Ovary (tissue), 9 donors: ENCODE measurements around the gene SDHD. TPM values are rescaled to one million over a fixed set of nuclear protein-coding genes. Genes with fewer than 3 reads are reported as not detected.
"Not testable (repeated sequence)": the region's sequence is repeated elsewhere in the genome, so short reads cannot be mapped to it uniquely, and the experiment has no call there.

Source experiments
- DNase-seq, 5 donors: peaks; one replicate each; pipeline ENCODE4 v3.0.0-alpha.2; 2019 to 2020
- H3K27ac ChIP-seq, 2 donors: fragments of 200-600 bp; one replicate each; pipeline versions ENCODE4 v1.5.1 to v1.8.0; 2019 to 2022
- H3K27me3 ChIP-seq: fragments of 200-600 bp; one replicate; pipeline ENCODE4 v1.8.0; 2022
- H3K36me3 ChIP-seq: fragments of 200-600 bp; sonication (generic); one replicate; pipeline ENCODE4 v1.5.1; 2019
- H3K4me1 ChIP-seq: one replicate; pipeline ENCODE4 v1.8.1; 2013; ENCODE audit warnings: mild to moderate bottlenecking, moderate library complexity; ENCODE audit not compliant: insufficient read depth
- H3K4me3 ChIP-seq: fragments of 200-600 bp; sonication (generic); one replicate; pipeline ENCODE4 v1.5.1; 2017
- H3K9me3 ChIP-seq, 2 donors: fragments of 200-600 bp in 1 of 2; sonication (generic) in 1 of 2; one replicate each; pipeline versions ENCODE4 v1.5.1 to v1.8.1; 2013 to 2019; ENCODE audit warnings: mild to moderate bottlenecking in 1 of 2, moderate library complexity in 1 of 2
- EP300 ChIP-seq: sonication (generic); formaldehyde crosslinking; IDR thresholded peaks from one replicate; pipeline ENCODE4 v1.6.1; 2017; ENCODE audit warnings: antibody characterized with exemption
- POLR2A ChIP-seq: fragments of 450-650 bp; IDR thresholded peaks from one replicate; pipeline ENCODE4 v1.6.1; 2017; ENCODE audit warnings: antibody characterized with exemption, mild to moderate bottlenecking, moderate library complexity
- WGBS, 3 donors: extraction: QIAGEN DNeasy Blood & Tissue Kit in 1 of 3; methylation state at CpG; one replicate each; pipeline versions ENCODE4 v1.1.5 to v1.1.7; 2013 to 2017; 5-methylcytosine and 5-hydroxymethylcytosine counted together
- intact Hi-C, 4 donors: fragments of 100-400 bp; cut with DNase I; formaldehyde crosslinking; loops; one replicate each; pipeline versions ENCODE4 v1.11.0 to v1.15.1; 2022 to 2023
- polyA plus RNA-seq, 2 donors: library from polyadenylated mRNA; stranded (reverse); fragments of 200-250 nt in 1 of 2; fragments of 350-450 nt in 1 of 2; fragmentation: Illumina TruSeq in 1 of 2; extraction: RNeasy Lipid Tissue Mini Kit (QIAGEN cat#74804) in 1 of 2; gene quantifications; one replicate each; pipeline ENCODE4 v1.2.3, GENCODE V29; 2013 to 2014
- total RNA-seq, 7 donors: library from RNA; depleted of rRNA in 2 of 7; stranded (reverse); fragments of >200 nt in 2 of 7; fragmentation: NEBNext Ultra II Directional in 3 of 7; extraction: Animal tissue kit (Norgen Biotek cat#: 25700) in 3 of 7; gene quantifications; one replicate each; pipeline versions ENCODE4 v1.1.0 to v1.2.4, GENCODE V29; 2016 to 2023
- TF ChIP-seq, protein P1 (sequence below), 3 donors: fragments of 450-650 bp in 2 of 3; fragments of 200-600 bp in 1 of 3; IDR thresholded peaks; one replicate each; pipeline versions ENCODE4 v1.5.1 to v1.8.0; 2016 to 2022; ENCODE audit warnings: antibody characterized with exemption in 3 of 3, mild to moderate bottlenecking in 1 of 3
- donor health status: DM: no; HTN: no; CAD: no; lungs with moderate emphysema.
- donor health status: DM: no; HTN: no; CAD: no.
- donor health status: Bipolar disorder and iron deficiency.
- donor health status: DM: yes; HTN: yes; CAD: no.
- donor health status: DM: no; HTN: no; CAD: no.
- donor health status: DM: yes; HTN: yes; CAD: no.

SDHD gene
- total and polyA plus RNA-seq, 9 donors: 64.9 to 98.4 (median 84.4) TPM

DNA sequence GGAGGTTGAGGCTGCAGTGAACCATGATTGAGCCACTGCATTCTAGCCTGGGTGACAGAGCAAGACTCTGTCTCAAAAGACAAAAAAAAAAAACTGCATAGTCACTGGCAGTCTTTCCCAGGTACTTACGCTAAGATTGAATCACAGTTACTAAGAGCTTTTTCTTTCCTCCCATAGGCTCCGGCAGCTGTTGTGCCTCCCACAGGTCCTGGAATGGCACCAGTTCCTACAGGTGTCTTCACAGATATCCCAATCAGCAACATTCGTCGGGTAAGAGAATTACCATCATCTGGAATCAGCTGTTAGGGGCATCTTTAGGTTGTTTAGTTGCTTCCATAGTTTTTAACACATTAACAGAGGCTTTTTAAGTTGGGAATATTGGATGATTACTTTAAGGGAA, 41.7 kb upstream of the SDHD start:
- no peak overlapping the region for H3K4me3 ChIP-seq
- H3K27me3 ChIP-seq: no peaks in the 10 kb centered on the region
- intact Hi-C loops: no loop called here
- no peaks in the 10 kb centered on the region for H3K4me1 ChIP-seq
- H3K9me3 ChIP-seq: no peaks in the 10 kb centered on the region
- no peaks in the 10 kb centered on the region for H3K36me3 ChIP-seq
- TF ChIP-seq, protein P1, sequence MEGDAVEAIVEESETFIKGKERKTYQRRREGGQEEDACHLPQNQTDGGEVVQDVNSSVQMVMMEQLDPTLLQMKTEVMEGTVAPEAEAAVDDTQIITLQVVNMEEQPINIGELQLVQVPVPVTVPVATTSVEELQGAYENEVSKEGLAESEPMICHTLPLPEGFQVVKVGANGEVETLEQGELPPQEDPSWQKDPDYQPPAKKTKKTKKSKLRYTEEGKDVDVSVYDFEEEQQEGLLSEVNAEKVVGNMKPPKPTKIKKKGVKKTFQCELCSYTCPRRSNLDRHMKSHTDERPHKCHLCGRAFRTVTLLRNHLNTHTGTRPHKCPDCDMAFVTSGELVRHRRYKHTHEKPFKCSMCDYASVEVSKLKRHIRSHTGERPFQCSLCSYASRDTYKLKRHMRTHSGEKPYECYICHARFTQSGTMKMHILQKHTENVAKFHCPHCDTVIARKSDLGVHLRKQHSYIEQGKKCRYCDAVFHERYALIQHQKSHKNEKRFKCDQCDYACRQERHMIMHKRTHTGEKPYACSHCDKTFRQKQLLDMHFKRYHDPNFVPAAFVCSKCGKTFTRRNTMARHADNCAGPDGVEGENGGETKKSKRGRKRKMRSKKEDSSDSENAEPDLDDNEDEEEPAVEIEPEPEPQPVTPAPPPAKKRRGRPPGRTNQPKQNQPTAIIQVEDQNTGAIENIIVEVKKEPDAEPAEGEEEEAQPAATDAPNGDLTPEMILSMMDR (IDR thresholded peaks at IDR 0.05): no peak
- no peak for TF ChIP-seq POLR2A
- no peak for TF ChIP-seq EP300
- DNase-seq: no peak
- H3K27ac ChIP-seq: no peak overlapping the region
- 73 to 88% (median 74%) methylated on average over 4 of the region's 4 CpGs for WGBS, 3 donors

DNA sequence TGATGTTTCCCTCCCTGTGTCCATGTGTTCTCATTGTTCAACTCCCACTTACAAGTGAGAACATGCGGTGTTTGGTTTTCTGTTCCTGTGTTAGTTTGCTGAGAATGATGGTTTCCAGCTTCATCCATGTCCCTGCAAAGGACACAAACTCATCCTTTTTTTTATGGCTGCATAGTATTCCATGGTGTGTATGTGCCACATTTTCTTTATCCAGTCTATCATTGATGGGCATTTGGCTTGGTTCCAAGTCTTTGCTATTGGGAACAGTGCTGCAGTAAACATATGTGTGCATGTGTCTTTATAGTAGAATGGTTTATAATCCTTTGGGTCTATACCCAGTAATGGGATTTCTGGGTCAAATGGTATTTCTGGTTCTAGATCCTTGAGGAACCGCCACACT, 40.0 kb upstream of the SDHD start:
- WGBS, 3 donors: 96 to 100% (median 98%) methylated on average over 2 of the region's 2 CpGs
- DNase-seq, H3K27me3 ChIP-seq, H3K4me1 ChIP-seq, H3K27ac ChIP-seq, H3K9me3 ChIP-seq, H3K4me3 ChIP-seq, intact Hi-C loops, H3K36me3 ChIP-seq: not testable (repeated sequence)

- H3K27me3 ChIP-seq, H3K27ac ChIP-seq, DNase-seq, H3K36me3 ChIP-seq, H3K9me3 ChIP-seq, H3K4me3 ChIP-seq, intact Hi-C loops, H3K4me1 ChIP-seq: not testable (repeated sequence)
- WGBS, 3 donors: 96 to 98% (median 97%) methylated on average over 3 of the region's 3 CpGs
Observed at GRCh38 chr11:112048256-112048655, 38.4 kb upstream of the SDHD start.

- H3K27me3 ChIP-seq: no peaks in the 10 kb centered on the region
Observed at GRCh38 chr11:112049777-112050176, 36.9 kb upstream of the SDHD start.

DNA sequence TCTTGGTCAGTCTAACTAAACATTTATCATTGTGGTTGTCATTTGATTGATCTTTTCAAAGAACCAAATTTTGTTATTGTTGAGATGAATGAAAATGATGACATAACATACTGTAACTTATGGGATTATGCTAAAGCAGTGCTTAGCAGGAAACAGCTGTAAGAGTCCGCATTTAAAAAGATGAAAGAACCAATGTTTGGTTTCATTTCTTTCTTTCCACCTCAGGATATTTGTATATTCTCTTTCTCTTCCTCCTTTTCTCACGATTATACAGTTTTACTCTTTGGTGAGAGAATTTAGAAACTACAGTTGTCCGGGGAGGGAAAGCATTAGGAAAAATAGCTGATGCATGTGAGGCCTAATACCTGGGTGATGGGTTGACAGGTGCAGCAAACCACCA, 36.0 kb upstream of the SDHD start:
- no peak overlapping the region for H3K4me3 ChIP-seq
- WGBS, 3 donors: 89 to 92% (median 91%) methylated on average over 3 of the region's 3 CpGs
- intact Hi-C loops: no loop called here
- no peaks in the 10 kb centered on the region for H3K27me3 ChIP-seq
- DNase-seq: no peak
- no peak overlapping the region for H3K27ac ChIP-seq
- H3K36me3 ChIP-seq: no peaks in the 10 kb centered on the region
- no peaks in the 10 kb centered on the region for H3K9me3 ChIP-seq
- no peaks in the 10 kb centered on the region for H3K4me1 ChIP-seq
- TF ChIP-seq, protein P1 (IDR thresholded peaks at IDR 0.05): no peak
- TF ChIP-seq POLR2A: no peak
- no peak for TF ChIP-seq EP300

More at GRCh38 chr11:112049777-112050176, 36.9 kb upstream of the SDHD start:
- H3K36me3 ChIP-seq: no peaks in the 10 kb centered on the region
- H3K27ac ChIP-seq: no peak overlapping the region
- H3K4me1 ChIP-seq: no peaks in the 10 kb centered on the region
- TF ChIP-seq EP300 (no peak), POLR2A (no peak)
- TF ChIP-seq, protein P1 (IDR thresholded peaks at IDR 0.05): no peak
- DNase-seq: no peak
- intact Hi-C loops: no loop called here
- H3K4me3 ChIP-seq: no peak overlapping the region
- 49 to 50% (median 50%) methylated on average over 2 of the region's 2 CpGs for WGBS, 3 donors
- no peaks in the 10 kb centered on the region for H3K9me3 ChIP-seq

DNA sequence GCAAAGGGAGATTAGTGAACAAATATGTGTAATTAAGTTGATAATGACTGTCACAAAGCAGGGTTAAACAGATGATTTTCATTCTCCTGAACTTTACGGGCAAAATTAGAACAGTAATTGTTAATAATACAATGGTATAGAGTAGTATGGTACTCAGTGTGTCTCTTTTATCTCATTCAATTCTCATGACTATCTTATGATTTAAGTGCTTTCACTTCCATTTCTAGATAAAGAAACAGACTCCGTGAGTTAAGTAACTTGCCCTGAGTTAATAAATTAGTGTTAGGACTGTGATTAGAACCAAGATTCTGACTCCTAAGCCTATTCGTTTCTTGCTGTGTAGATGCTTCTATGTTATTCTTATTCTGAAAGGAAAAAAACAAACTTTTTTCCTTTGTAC, 34.9 kb upstream of the SDHD start:
- DNase-seq: no peak
- 89 to 95% (median 90%) methylated on average over 3 of the region's 3 CpGs for WGBS, 3 donors
- Histone ChIP-seq H3K27ac (no peak overlapping the region), H3K4me1 (no peaks in the 10 kb centered on the region), H3K36me3 (no peaks in the 10 kb centered on the region), H3K9me3 (no peaks in the 10 kb centered on the region), H3K27me3 (no peaks in the 10 kb centered on the region), H3K4me3 (no peak overlapping the region)
- intact Hi-C loops: no loop called here
- TF ChIP-seq EP300 (no peak), POLR2A (no peak)
- TF ChIP-seq, protein P1 (IDR thresholded peaks at IDR 0.05): no peak
